LNCaP clone FGC (cell line): ENCODE results near the gene F2RL3.

Experiments
- DNase-seq: peaks from one replicate; pipeline ENCODE4 v3.0.0-alpha.2; 2011; ENCODE audit warnings: low read depth
- H3K4me3 ChIP-seq: 2 replicates; pipeline ENCODE4 v1.5.1; 2011; ENCODE audit warnings: mild to moderate bottlenecking, low read depth, low read length, control low read depth
- TF ChIP-seq, protein P1 (sequence below): IDR thresholded peaks from 2 replicates; pipeline ENCODE4 v1.5.1; 2012; ENCODE audit warnings: mild to moderate bottlenecking; ENCODE audit not compliant: control insufficient read depth, insufficient read depth; ENCODE audit errors: extremely low read depth

F2RL3 gene

DNA sequence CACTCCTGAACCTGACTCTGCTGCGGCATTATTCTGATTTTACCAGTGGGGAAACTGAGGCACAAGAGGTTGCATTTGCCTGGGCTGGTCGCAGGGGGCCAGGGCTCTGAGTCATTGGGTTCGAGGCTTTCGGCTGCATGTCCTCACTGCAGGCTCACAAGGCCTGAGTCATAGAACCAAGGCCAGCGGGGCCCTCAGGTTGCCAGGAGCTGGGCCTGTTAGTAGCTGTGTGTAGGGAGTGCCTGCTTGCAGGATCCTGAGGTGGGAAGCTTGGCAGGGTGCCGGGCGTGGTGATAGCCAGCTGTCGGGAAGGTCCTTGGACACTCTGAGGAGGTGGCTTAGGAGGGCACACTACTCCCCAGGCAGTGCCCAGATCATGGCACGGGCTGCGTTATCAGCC is 21.6 kb upstream of the F2RL3 start:
- H3K4me3 ChIP-seq = no peak overlapping the region
- DNase-seq = no peak
- TF ChIP-seq, protein P1, sequence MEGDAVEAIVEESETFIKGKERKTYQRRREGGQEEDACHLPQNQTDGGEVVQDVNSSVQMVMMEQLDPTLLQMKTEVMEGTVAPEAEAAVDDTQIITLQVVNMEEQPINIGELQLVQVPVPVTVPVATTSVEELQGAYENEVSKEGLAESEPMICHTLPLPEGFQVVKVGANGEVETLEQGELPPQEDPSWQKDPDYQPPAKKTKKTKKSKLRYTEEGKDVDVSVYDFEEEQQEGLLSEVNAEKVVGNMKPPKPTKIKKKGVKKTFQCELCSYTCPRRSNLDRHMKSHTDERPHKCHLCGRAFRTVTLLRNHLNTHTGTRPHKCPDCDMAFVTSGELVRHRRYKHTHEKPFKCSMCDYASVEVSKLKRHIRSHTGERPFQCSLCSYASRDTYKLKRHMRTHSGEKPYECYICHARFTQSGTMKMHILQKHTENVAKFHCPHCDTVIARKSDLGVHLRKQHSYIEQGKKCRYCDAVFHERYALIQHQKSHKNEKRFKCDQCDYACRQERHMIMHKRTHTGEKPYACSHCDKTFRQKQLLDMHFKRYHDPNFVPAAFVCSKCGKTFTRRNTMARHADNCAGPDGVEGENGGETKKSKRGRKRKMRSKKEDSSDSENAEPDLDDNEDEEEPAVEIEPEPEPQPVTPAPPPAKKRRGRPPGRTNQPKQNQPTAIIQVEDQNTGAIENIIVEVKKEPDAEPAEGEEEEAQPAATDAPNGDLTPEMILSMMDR = no peak

DNA sequence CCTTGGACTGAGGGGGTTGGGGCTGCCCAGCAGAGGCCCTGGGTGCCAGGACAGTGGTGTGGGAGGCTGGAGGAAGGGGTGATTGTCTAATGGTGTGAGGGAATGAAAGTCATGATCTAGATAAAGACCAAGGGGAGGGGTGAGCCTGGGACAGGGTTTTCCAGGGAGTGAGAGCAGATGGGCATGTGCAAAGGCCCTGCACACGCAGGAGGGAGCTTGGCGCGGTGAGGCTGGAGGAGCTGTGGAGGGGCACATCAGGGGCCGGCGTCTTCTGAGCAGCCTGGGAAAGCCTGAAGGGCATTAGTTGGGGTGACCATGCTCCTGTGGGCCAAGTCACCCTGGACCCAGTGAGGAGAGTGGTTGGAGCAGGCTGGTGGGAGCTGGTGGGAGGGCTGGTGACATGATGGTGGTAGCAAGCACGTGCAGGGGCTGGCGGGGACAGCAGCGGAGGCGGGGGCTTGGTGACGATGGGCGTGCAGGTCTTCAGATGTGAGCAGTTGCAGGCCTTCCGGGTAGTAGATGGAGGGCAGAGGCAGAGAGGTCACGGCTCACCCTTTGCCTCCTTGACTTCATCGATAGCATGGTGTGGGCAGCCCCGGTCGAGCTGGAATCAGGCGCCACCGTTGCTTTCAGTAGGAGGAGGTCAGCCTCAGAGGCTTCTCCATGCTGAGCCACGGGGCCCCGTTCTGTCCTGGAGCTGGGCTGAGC is 20.2 kb upstream of the F2RL3 start:
- no peak for DNase-seq
- H3K4me3 ChIP-seq = no peak overlapping the region
- TF ChIP-seq, protein P1 = no peak

DNA sequence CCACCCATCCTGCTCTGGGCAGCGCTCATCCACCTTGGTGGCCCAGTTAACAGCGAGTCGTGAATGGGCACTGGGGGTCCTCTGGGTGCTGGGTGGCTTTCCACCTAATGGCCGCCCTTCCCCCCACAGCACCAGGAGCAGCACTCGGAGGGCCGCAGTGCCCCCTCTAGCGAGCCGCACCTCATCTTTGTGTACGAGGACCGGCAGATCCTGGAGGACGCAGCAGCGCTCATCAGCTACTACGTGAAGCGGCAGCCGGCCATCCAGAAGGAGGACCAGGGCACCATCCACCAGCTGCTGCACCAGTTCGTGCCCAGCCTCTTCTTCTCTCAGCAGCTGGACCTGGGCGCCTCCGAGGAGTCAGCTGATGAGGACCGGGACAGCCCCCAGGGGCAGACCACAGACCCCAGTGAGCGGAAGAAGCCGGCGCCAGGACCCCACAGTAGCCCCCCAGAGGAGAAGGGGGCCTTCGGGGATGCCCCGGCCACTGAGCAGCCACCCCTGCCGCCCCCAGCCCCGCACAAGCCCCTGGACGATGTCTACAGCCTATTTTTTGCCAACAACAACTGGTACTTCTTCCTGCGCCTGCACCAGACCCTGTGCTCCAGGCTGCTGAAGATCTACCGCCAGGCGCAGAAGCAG is 19.3 kb upstream of the F2RL3 start:
- H3K4me3 ChIP-seq = no peak overlapping the region
- DNase-seq = no peak
- TF ChIP-seq, protein P1 = no peak

DNA sequence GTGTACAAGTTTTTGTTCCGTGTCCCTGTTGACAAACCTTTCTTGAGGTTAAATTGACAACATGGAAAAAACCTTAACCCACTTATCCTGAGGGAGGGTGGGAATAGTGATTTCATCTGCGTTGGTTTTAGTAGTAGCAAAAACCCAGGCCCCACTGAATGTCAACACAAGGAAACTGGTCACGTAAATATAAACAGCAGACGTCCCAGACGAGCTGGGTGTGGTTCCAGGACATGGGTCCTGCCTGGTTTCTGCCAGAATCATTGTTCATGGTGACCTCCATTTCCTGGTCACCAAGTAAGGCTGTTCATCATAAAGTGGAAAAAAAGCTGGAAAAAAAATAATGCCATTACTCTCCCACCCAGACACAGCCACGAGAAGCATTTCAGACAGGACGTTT is 16.9 kb upstream of the F2RL3 start:
- DNase-seq = no peak
- H3K4me3 ChIP-seq = no peak overlapping the region
- TF ChIP-seq, protein P1 = no peak

DNA sequence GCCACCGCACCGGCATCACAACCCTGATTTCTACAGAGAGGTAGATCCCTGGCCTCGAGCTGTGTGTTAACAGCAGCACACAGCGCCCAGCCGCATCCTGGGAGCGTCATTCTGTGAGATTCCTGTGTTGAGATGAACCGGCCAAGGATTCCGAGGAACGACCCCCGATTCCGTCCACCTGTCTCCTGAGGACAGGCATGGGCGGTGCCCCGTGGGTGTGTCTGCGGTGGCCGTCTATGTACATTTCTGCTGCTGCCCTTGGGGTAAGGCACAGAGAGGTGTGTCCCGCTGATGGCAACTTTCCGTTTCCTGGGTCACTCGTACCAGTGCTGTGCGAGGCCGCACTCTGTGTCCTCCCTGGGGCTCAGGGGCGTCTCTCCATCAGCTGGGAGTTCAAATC is 16.1 kb upstream of the F2RL3 start:
- DNase-seq = no peak
- TF ChIP-seq, protein P1 = no peak
- H3K4me3 ChIP-seq = no peak overlapping the region

DNA sequence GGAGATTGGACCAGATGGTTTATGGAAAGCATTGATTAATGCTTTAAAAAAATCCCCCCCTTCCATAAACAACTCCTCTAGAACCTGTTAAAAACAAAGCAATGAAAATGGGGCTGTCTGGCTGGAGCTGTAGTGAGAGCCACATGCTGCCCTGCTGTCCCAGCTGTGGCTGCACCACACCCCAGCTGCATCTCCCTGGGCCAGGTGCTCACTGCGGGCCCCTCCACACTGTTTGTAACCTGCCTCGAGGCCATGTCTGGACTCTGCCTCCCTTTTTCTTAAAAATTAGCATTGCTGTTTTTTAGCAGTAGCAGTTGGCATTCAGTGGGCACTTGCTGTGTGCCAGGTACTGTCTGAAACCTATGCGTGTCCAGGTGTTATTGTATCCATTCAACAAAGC is 15.2 kb upstream of the F2RL3 start:
- TF ChIP-seq, protein P1 = no peak
- no peak overlapping the region for H3K4me3 ChIP-seq
- no peak for DNase-seq
